SK-N-SH (cell line): ENCODE data around the gene RBM48. TPM values are rescaled to one million over a fixed set of nuclear protein-coding genes. Genes with fewer than 3 reads are reported as not detected.

ENCODE experiments used
- CTCF ChIA-PET: fragments of 300-600, 350-600 bp; formaldehyde crosslinking; extraction: SDS; loops from one replicate; lab custom pipeline; 2021; lab: Yijun Ruan, JAX
- POLR2A ChIA-PET: fragments of 350-600 bp; sonication (Branson Sonifier 250); formaldehyde crosslinking; extraction: SDS; loops from one replicate; lab custom pipeline; 2020; ENCODE audit warnings: antibody characterized with exemption, inconsistent platforms; lab: Yijun Ruan, JAX
- DNase-seq: peaks from one replicate; pipeline ENCODE4 v3.0.0; 2012
- H2AFZ ChIP-seq: fragments of 200-600 bp; sonication (generic); 2 replicates; pipeline ENCODE4 v1.8.1; 2016; ENCODE audit warnings: antibody characterized with exemption, mild to moderate bottlenecking, low read depth
- H3F3A ChIP-seq: fragments of 200-600 bp; sonication (generic); replicated peaks from 2 replicates; pipeline ENCODE3; 2016; ENCODE audit warnings: antibody characterized with exemption, mild to moderate bottlenecking; ENCODE audit not compliant: insufficient read depth
- H3K27ac ChIP-seq, 2 experiments: fragments of 200-500 bp in 1 of 2; fragments of 200-600 bp in 1 of 2; sonication (Bioruptor generic) in 1 of 2; sonication (generic), shearing (Covaris generic) in 1 of 2; 2 replicates each; pipeline versions ENCODE4 v1.5.1 to v1.6.1; 2014 to 2016; ENCODE audit warnings: low read depth in 2 of 2, inconsistent platforms in 1 of 2, low read length in 1 of 2, mild to moderate bottlenecking in 1 of 2, mixed read lengths in 1 of 2
- H3K27me3 ChIP-seq: fragments of 200-600 bp; sonication (generic), shearing (Covaris generic); 2 replicates; pipeline ENCODE4 v1.6.1; 2016; ENCODE audit warnings: mixed run types; ENCODE audit not compliant: insufficient read depth
- H3K36me3 ChIP-seq, 2 experiments: fragments of 200-500 bp in 1 of 2; fragments of 200-600 bp in 1 of 2; sonication (Bioruptor generic) in 1 of 2; sonication (generic) in 1 of 2; replicated peaks in 1 of 2; 2 replicates each; pipeline versions ENCODE3 to v1.5.1; 2014 to 2016; ENCODE audit warnings: low read length in 1 of 2, mild to moderate bottlenecking in 1 of 2; ENCODE audit not compliant: insufficient read depth in 2 of 2, control insufficient read depth in 1 of 2
- H3K4me1 ChIP-seq, 2 experiments: fragments of 200-500 bp in 1 of 2; fragments of 200-600 bp in 1 of 2; sonication (Bioruptor generic) in 1 of 2; sonication (generic), shearing (Covaris generic) in 1 of 2; 2 replicates each; pipeline versions ENCODE4 v1.5.1 to v1.6.1; 2014 to 2016; ENCODE audit warnings: low read depth in 1 of 2, low read length in 1 of 2, mixed run types in 1 of 2; ENCODE audit not compliant: insufficient read depth in 2 of 2, control insufficient read depth in 1 of 2
- H3K4me2 ChIP-seq: fragments of 200-600 bp; sonication (generic), shearing (Covaris generic); 2 replicates; pipeline ENCODE4 v1.6.1; 2017; ENCODE audit warnings: mixed run types
- H3K4me3 ChIP-seq, 2 experiments: fragments of 200-500 bp in 1 of 2; fragments of 200-600 bp in 1 of 2; sonication (Bioruptor generic) in 1 of 2; sonication (generic), shearing (Covaris generic) in 1 of 2; 2 replicates each; pipeline versions ENCODE4 v1.5.1 to v1.8.1; 2014 to 2016; ENCODE audit warnings: low read depth in 2 of 2, inconsistent platforms in 1 of 2, low read length in 1 of 2, mild to moderate bottlenecking in 1 of 2, mixed read lengths in 1 of 2, moderate library complexity in 1 of 2
- H3K79me2 ChIP-seq: fragments of 200-600 bp; sonication (generic); 2 replicates; pipeline ENCODE4 v1.8.1; 2017; ENCODE audit warnings: mild to moderate bottlenecking; ENCODE audit not compliant: insufficient read depth
- H3K9ac ChIP-seq: fragments of 200-600 bp; sonication (generic); 2 replicates; pipeline ENCODE4 v1.6.1; 2017; ENCODE audit warnings: mixed run types
- H3K9me2 ChIP-seq: fragments of 200-600 bp; sonication (generic); 2 replicates; pipeline ENCODE4 v1.6.1; 2017; ENCODE audit warnings: mixed run types
- H3K9me3 ChIP-seq: fragments of 200-600 bp; sonication (generic); 2 replicates; pipeline ENCODE4 v1.6.1; 2017; ENCODE audit warnings: mixed run types, mild to moderate bottlenecking, moderate library complexity
- H4K20me1 ChIP-seq: fragments of 200-600 bp; sonication (generic); 2 replicates; pipeline ENCODE4 v1.6.1; 2017; ENCODE audit warnings: mild to moderate bottlenecking, mixed run types; ENCODE audit not compliant: insufficient read depth
- CHD2 ChIP-seq: fragments of 150-350 bp; IDR thresholded peaks from 2 replicates; pipeline ENCODE4 v1.6.1; 2018; ENCODE audit warnings: low read length; ENCODE audit not compliant: partially characterized antibody
- ELF1 ChIP-seq: IDR thresholded peaks from 2 replicates; pipeline ENCODE4 v1.4.0; 2012
- EP300 ChIP-seq, 2 experiments: IDR thresholded peaks; 2 replicates each; pipeline versions ENCODE4 v1.4.0 to v1.6.1; 2012; ENCODE audit warnings: borderline replicate concordance in 1 of 2, low read depth in 1 of 2, low read length in 1 of 2
- EZH2phosphoT487 ChIP-seq: fragments of 200-600 bp; sonication (generic); IDR thresholded peaks from 2 replicates; pipeline ENCODE4 v1.6.1; 2017; ENCODE audit warnings: low read depth, mixed run types, mild to moderate bottlenecking, antibody characterized with exemption, moderate library complexity, borderline replicate concordance
- FOXM1 ChIP-seq: IDR thresholded peaks from 2 replicates; pipeline ENCODE4 v1.4.0; 2012; ENCODE audit warnings: low read depth, mild to moderate bottlenecking
- GABPA ChIP-seq: IDR thresholded peaks from 2 replicates; pipeline ENCODE4 v1.4.0; 2012; ENCODE audit warnings: low read depth, mild to moderate bottlenecking
- JUND ChIP-seq: IDR thresholded peaks from 2 replicates; pipeline ENCODE4 v1.4.0; 2012
- NFIC ChIP-seq: IDR thresholded peaks from 2 replicates; pipeline ENCODE4 v1.4.0; 2012; ENCODE audit warnings: borderline replicate concordance
- NRF1 ChIP-seq: IDR thresholded peaks from 2 replicates; pipeline ENCODE4 v1.6.1; 2012; ENCODE audit warnings: low read depth, mild to moderate bottlenecking, low read length
- POLR2AphosphoS5 ChIP-seq: IDR thresholded peaks from 2 replicates; pipeline ENCODE4 v1.6.1; 2012; ENCODE audit warnings: low read depth, low read length
- RAD21 ChIP-seq: IDR thresholded peaks from 2 replicates; pipeline ENCODE4 v1.6.1; 2012; ENCODE audit warnings: mild to moderate bottlenecking, low read length
- RCOR1 ChIP-seq: fragments of 150-350 bp; IDR thresholded peaks from 2 replicates; pipeline ENCODE4 v1.6.1; 2017; ENCODE audit warnings: antibody characterized with exemption, low read length
- RFX5 ChIP-seq: IDR thresholded peaks from 2 replicates; pipeline ENCODE4 v1.6.1; 2012; ENCODE audit warnings: mild to moderate bottlenecking, improper control_type of control experiment, low read length
- SIN3A ChIP-seq: IDR thresholded peaks from 2 replicates; pipeline ENCODE4 v1.6.1; 2012; ENCODE audit warnings: low read depth, mild to moderate bottlenecking, low read length, moderate library complexity, borderline replicate concordance
- TAF1 ChIP-seq: IDR thresholded peaks from 2 replicates; pipeline ENCODE4 v1.6.1; 2012; ENCODE audit warnings: low read depth, mild to moderate bottlenecking, low read length, moderate library complexity, borderline replicate concordance
- TCF12 ChIP-seq: IDR thresholded peaks from 2 replicates; pipeline ENCODE4 v1.4.0; 2012
- YY1 ChIP-seq: IDR thresholded peaks from 2 replicates; pipeline ENCODE4 v1.4.0; 2012; ENCODE audit warnings: low read depth, mild to moderate bottlenecking
- WGBS: methylation state at CpG from one replicate; pipeline ENCODE4 v1.1.6; 2017; ENCODE audit warnings: low lambda C conversion rate; 5-methylcytosine and 5-hydroxymethylcytosine counted together
- polyA plus RNA-seq, 3 experiments: library from polyadenylated mRNA; depleted of rRNA; stranded (reverse); fragments of >200 nt; gene quantifications; 2 replicates each; pipeline ENCODE4 v1.2.3, GENCODE V29; 2012
- TF ChIP-seq, protein P1 (sequence below): fragments of 200-600 bp; sonication (generic); IDR thresholded peaks from 2 replicates; pipeline ENCODE4 v1.6.1; 2017; ENCODE audit warnings: antibody characterized with exemption, mild to moderate bottlenecking, moderate library complexity
- TF ChIP-seq, protein P2 (sequence below): IDR thresholded peaks from 2 replicates; pipeline ENCODE4 v1.6.1; 2012; ENCODE audit warnings: mild to moderate bottlenecking, low read depth, low read length, moderate library complexity
- TF ChIP-seq, protein P3 (sequence below): fragments of 150-350 bp; IDR thresholded peaks from 2 replicates; pipeline ENCODE4 v1.6.1; 2017; ENCODE audit warnings: antibody characterized with exemption, low read length, low read depth, borderline replicate concordance
- TF ChIP-seq, protein P4 (sequence below): IDR thresholded peaks from 2 replicates; pipeline ENCODE4; 2012
- TF ChIP-seq, protein P5 (sequence below): fragments of 150-350 bp; IDR thresholded peaks from 2 replicates; pipeline ENCODE4 v1.6.1; 2016; ENCODE audit warnings: mild to moderate bottlenecking, low read depth, low read length
- TF ChIP-seq, protein P6 (sequence below): IDR thresholded peaks from 2 replicates; pipeline ENCODE4 v1.4.0; 2012; ENCODE audit warnings: low read depth, borderline replicate concordance

The RBM48 gene
- polyA plus RNA-seq, 1 of the 3 experiments (the other 2 are of a cell fraction), result 4.7 TPM

DNA sequence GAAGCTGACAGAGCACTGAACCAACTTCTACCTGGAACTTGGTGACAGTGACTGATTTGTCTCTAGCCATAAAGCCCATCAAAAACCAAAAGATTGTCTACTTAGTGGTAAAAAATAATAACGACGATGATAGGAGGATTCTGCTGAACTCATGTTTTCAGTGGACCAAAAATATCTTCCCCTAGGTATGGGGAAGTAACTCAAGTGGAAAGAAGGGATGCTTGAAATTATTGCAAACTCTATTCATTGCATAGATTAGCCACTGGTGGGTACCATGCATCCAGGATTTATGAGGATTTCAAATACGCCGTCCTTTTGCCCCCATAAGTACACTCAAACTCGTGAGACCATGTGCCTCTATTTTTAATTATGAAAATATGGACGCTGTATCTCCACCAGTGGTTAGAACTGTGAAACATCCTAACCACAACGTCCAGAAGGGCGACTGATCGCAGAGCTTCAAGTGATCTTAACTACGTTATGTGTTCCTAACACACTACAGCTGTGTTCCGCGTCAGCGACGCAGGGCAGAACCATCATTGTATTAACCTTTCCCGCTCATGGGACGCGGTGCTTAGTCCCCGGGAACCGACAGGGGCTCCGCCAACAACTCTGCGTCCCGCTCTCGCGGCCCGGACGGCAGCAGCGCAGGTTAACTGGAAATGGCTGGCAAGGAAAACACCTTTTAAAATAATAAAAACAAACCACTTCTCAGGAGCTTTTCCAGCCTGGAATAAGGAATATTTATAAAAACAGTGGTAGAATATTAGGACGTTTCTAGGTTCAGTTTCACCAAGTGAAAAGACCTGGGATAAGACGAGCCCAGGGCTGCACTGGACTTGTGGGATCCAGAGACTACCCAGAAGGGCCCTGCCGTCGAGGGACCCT, 1.1 kb upstream of the RBM48 start:
- Histone ChIP-seq H2AFZ (peak overlapping the region; percentile 88), H3K36me3 (peaks cover 17 to 21% of the 10 kb centered on the region in 2 experiments), H3K4me1 (peaks cover 5 to 13% of the 10 kb centered on the region in 2 experiments; a peak in 2 of 4 replicates), H3K9ac (peak overlapping the region; percentile 68), H3K9me2 (no peaks in the 10 kb centered on the region), H3K79me2 (peaks cover 74% of the 10 kb centered on the region), H3K4me3 (peak overlapping the region; percentile 89 to 100), H3K9me3 (no peaks in the 10 kb centered on the region), H4K20me1 (no peaks in the 10 kb centered on the region), H3F3A (no peaks in the 10 kb centered on the region), H3K27ac (peak overlapping the region; percentile 55 to 85), H3K4me2 (peak overlapping the region; percentile 67), H3K27me3 (no peaks in the 10 kb centered on the region)
- WGBS, result under 1% methylated on average over 31 of the region's 31 CpGs
- peak; percentile 78 for DNase-seq
- CTCF ChIA-PET, result interaction anchor here (0.5 to 2.0 kb wide), 14 partner anchors 9 to 1842 kb away, joined by 3 to 15 read pairs (median 4); partner anchors contain the start of gene FAM133B
- POLR2A ChIA-PET, result interaction anchor here (0.6 to 2.0 kb wide), 6 partner anchors 11 to 647 kb away, joined by 4 to 12 read pairs (median 6); partner anchors contain the start of genes FAM133B, GATAD1 and MTERF1
- TF ChIP-seq TAF1 (no peak; the same call in 1 of the 2 replicates), ELF1 (no peak), NRF1 (0 out of 2 replicates have a peak, but pooled peaks have one; percentile 15), YY1 (0 out of 2 replicates have a peak, but pooled peaks have one; percentile 14), EZH2phosphoT487 (no peak), TCF12 (no peak), POLR2AphosphoS5 (no peak), RCOR1 (no peak), FOXM1 (no peak), GABPA (no peak), CHD2 (no peak), SIN3A (no peak; the same call in 1 of the 2 replicates), JUND (no peak), NFIC (no peak), RAD21 (no peak), RFX5 (no peak), EP300 (IDR thresholded peaks at IDR 0.05; ENCODE audit: borderline replicate concordance in 1 of 2, low read depth in 1 of 2, low read length in 1 of 2) (no peak)
- TF ChIP-seq, protein P1, sequence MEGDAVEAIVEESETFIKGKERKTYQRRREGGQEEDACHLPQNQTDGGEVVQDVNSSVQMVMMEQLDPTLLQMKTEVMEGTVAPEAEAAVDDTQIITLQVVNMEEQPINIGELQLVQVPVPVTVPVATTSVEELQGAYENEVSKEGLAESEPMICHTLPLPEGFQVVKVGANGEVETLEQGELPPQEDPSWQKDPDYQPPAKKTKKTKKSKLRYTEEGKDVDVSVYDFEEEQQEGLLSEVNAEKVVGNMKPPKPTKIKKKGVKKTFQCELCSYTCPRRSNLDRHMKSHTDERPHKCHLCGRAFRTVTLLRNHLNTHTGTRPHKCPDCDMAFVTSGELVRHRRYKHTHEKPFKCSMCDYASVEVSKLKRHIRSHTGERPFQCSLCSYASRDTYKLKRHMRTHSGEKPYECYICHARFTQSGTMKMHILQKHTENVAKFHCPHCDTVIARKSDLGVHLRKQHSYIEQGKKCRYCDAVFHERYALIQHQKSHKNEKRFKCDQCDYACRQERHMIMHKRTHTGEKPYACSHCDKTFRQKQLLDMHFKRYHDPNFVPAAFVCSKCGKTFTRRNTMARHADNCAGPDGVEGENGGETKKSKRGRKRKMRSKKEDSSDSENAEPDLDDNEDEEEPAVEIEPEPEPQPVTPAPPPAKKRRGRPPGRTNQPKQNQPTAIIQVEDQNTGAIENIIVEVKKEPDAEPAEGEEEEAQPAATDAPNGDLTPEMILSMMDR, result peak; percentile 27; the same call in 1 of the 2 replicates
- TF ChIP-seq, protein P2, sequence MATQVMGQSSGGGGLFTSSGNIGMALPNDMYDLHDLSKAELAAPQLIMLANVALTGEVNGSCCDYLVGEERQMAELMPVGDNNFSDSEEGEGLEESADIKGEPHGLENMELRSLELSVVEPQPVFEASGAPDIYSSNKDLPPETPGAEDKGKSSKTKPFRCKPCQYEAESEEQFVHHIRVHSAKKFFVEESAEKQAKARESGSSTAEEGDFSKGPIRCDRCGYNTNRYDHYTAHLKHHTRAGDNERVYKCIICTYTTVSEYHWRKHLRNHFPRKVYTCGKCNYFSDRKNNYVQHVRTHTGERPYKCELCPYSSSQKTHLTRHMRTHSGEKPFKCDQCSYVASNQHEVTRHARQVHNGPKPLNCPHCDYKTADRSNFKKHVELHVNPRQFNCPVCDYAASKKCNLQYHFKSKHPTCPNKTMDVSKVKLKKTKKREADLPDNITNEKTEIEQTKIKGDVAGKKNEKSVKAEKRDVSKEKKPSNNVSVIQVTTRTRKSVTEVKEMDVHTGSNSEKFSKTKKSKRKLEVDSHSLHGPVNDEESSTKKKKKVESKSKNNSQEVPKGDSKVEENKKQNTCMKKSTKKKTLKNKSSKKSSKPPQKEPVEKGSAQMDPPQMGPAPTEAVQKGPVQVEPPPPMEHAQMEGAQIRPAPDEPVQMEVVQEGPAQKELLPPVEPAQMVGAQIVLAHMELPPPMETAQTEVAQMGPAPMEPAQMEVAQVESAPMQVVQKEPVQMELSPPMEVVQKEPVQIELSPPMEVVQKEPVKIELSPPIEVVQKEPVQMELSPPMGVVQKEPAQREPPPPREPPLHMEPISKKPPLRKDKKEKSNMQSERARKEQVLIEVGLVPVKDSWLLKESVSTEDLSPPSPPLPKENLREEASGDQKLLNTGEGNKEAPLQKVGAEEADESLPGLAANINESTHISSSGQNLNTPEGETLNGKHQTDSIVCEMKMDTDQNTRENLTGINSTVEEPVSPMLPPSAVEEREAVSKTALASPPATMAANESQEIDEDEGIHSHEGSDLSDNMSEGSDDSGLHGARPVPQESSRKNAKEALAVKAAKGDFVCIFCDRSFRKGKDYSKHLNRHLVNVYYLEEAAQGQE, result no peak
- TF ChIP-seq, protein P3, sequence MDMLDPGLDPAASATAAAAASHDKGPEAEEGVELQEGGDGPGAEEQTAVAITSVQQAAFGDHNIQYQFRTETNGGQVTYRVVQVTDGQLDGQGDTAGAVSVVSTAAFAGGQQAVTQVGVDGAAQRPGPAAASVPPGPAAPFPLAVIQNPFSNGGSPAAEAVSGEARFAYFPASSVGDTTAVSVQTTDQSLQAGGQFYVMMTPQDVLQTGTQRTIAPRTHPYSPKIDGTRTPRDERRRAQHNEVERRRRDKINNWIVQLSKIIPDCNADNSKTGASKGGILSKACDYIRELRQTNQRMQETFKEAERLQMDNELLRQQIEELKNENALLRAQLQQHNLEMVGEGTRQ, result no peak
- TF ChIP-seq, protein P4, sequence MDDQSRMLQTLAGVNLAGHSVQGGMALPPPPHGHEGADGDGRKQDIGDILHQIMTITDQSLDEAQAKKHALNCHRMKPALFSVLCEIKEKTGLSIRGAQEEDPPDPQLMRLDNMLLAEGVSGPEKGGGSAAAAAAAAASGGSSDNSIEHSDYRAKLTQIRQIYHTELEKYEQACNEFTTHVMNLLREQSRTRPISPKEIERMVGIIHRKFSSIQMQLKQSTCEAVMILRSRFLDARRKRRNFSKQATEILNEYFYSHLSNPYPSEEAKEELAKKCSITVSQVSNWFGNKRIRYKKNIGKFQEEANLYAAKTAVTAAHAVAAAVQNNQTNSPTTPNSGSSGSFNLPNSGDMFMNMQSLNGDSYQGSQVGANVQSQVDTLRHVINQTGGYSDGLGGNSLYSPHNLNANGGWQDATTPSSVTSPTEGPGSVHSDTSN, result no peak
- TF ChIP-seq, protein P5, sequence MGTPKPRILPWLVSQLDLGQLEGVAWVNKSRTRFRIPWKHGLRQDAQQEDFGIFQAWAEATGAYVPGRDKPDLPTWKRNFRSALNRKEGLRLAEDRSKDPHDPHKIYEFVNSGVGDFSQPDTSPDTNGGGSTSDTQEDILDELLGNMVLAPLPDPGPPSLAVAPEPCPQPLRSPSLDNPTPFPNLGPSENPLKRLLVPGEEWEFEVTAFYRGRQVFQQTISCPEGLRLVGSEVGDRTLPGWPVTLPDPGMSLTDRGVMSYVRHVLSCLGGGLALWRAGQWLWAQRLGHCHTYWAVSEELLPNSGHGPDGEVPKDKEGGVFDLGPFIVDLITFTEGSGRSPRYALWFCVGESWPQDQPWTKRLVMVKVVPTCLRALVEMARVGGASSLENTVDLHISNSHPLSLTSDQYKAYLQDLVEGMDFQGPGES, result no peak
- TF ChIP-seq, protein P6, sequence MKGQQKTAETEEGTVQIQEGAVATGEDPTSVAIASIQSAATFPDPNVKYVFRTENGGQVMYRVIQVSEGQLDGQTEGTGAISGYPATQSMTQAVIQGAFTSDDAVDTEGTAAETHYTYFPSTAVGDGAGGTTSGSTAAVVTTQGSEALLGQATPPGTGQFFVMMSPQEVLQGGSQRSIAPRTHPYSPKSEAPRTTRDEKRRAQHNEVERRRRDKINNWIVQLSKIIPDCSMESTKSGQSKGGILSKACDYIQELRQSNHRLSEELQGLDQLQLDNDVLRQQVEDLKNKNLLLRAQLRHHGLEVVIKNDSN, result no peak
